ENCODE measurements around the gene TBCD. TPM values are rescaled to one million over a fixed set of nuclear protein-coding genes. Genes with fewer than 3 reads are reported as not detected.

TBCD gene
- total RNA-seq, 2 donors from 2014 or later, result 66.5 to 166 TPM

DNA sequence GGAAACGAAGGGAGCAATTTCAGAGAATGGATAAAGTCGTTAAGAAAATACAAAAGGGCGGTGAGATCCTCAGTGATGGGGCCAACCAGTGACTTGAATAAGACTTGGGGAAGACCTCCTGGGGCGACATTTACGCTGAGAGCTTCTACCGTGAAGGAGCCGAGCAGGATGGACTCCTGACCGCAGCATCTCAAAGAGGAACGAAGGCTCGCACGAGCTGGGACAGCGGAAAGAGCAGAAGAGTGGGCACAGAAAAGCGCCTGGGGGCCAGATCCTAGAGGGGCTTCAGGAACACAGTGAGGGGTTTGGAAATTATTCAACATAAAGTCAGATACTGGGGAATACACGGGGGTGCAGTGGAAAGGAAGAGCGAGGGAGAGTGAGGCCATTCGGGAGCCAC, 70.4 kb downstream of the TBCD start:
- H3K27ac Mint-ChIP-seq, result no peak overlapping the region
- ATAC-seq, result no peak
- DNase-seq (ENCODE audit: low spot score), result peak; percentile 26
- H3K36me3 Mint-ChIP-seq, result peaks cover 14% of the 10 kb centered on the region
- no peak overlapping the region for H3K4me3 Mint-ChIP-seq
- no peaks in the 10 kb centered on the region for H3K27me3 Mint-ChIP-seq
- peaks cover 4% of the 10 kb centered on the region for H3K9me3 Mint-ChIP-seq
- peaks cover 8 to 11% of the 10 kb centered on the region in 2 donors for H3K4me1 Mint-ChIP-seq (ENCODE audit: low read depth in 2 of 2)

DNA sequence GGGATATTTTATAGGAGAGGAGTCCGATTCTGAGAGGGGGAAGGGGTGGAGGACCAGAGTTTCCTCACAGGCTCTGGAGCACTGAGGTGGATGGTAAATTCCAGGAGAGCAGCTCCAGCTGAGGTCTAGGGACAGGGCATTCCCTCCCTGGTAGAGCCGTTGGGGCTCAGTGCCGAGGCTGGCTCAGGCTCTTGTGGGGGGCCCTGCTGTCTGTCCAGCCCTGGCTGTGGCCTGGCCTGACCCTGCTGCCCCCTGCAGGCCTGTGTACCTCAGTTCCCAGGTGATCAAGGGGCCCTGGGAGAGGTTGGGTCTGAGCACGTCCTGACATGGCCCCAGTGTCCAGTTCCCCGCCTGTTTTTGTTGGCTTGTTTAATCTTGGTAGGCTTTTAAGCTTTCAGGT, 71.1 kb downstream of the TBCD start:
- H3K27ac Mint-ChIP-seq, result no peak overlapping the region
- H3K27me3 Mint-ChIP-seq, result no peaks in the 10 kb centered on the region
- DNase-seq (ENCODE audit: low spot score) (peak; percentile 56), ATAC-seq (peak in 1 of 2 donors; percentile 20)
- H3K4me3 Mint-ChIP-seq, result no peak overlapping the region
- peaks cover 10% of the 10 kb centered on the region for H3K9me3 Mint-ChIP-seq
- H3K4me1 Mint-ChIP-seq (ENCODE audit: low read depth in 2 of 2), result peaks cover 8 to 16% of the 10 kb centered on the region in 2 donors
- peaks cover 15% of the 10 kb centered on the region for H3K36me3 Mint-ChIP-seq

DNA sequence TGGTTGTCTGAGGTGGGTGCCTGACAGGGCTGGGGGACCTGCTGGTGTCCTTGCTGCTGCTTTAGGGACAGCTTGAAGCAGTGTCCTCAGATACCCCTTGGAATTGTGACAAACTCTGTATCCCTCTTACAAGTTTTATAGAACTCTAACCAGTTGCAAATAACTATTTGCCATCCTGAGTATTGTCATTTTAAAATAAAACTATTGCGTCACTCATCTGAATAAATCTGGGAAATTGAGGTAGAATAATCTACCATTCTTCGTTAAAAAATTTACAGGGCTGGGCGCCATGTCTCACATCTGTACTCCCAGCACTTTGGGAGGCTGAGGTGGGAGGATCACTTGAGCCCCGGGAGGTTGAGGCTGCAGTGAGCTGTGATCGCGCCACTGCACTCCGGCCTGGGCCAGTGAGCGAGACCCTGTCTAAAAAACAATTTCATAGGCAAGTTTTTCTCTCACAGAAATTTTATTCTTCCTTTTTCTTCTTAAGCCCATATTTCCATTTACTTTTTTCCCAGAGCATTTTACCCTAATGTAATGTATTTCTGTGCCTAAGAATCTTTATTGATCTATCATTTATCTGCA, 73.8 kb downstream of the TBCD start:
- ATAC-seq (no peak), DNase-seq (ENCODE audit: low spot score) (peak; percentile 57)
- Mint-ChIP-seq H3K27me3 (no peaks in the 10 kb centered on the region), H3K4me3 (no peak overlapping the region), H3K9me3 (peaks cover 7% of the 10 kb centered on the region), H3K36me3 (peaks cover 18% of the 10 kb centered on the region), H3K4me1 (ENCODE audit: low read depth in 2 of 2) (peaks cover 19 to 25% of the 10 kb centered on the region in 2 donors), H3K27ac (no peak overlapping the region)

DNA sequence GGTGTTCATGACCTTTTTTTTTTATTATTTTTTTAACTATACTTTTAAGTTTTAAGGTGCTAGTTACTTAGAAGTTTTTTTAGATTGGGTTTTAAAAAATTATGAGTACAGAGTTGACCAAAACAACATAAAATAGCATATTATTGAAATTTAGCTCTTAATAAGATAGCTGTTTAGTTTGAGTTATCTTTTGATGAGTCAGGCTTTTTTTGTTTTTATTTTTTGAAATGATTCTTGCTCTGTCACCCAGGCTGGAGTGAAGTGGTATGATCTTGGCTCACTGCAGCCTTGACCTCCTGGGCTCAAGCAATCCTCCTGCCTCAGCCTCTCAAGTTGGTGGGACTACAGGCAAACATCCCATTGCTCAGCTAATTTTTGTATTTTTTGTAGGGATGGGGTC, 74.3 kb downstream of the TBCD start:
- no peak for DNase-seq (ENCODE audit: low spot score)
- Mint-ChIP-seq H3K27me3 (no peaks in the 10 kb centered on the region), H3K36me3 (peaks cover 16% of the 10 kb centered on the region), H3K4me3 (no peak overlapping the region), H3K9me3 (peaks cover 7% of the 10 kb centered on the region), H3K27ac (no peak overlapping the region), H3K4me1 (ENCODE audit: low read depth in 2 of 2) (peaks cover 19 to 25% of the 10 kb centered on the region in 2 donors)
- no peak for ATAC-seq

DNA sequence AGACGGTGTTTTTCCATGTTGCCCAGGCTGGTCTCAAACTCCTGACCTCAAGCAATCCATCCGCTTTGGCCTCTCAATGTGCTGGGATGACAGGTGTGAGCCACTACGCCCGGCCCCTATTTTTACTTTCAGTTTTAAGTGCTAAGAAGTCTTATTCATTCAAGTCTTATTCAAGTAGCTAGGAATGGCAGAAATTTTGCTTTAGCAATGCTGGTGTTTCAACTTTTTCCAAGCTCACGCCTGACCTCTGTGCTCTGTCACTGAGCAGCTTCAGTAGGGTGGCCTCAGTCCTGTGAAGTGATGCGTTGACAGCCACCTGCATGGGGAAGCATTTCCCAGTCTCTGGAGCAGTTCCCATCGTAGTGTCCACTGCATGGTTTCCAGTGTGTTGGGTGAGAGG, 75.1 kb downstream of the TBCD start:
- Mint-ChIP-seq H3K9me3 (peaks cover 7% of the 10 kb centered on the region), H3K4me1 (ENCODE audit: low read depth in 2 of 2) (peaks cover 19 to 25% of the 10 kb centered on the region in 2 donors), H3K36me3 (peaks cover 16% of the 10 kb centered on the region), H3K4me3 (no peak overlapping the region), H3K27me3 (no peaks in the 10 kb centered on the region), H3K27ac (peak overlapping the region in 1 of 2 donors; percentile 43)
- DNase-seq (ENCODE audit: low spot score) (no peak), ATAC-seq (no peak)

DNA sequence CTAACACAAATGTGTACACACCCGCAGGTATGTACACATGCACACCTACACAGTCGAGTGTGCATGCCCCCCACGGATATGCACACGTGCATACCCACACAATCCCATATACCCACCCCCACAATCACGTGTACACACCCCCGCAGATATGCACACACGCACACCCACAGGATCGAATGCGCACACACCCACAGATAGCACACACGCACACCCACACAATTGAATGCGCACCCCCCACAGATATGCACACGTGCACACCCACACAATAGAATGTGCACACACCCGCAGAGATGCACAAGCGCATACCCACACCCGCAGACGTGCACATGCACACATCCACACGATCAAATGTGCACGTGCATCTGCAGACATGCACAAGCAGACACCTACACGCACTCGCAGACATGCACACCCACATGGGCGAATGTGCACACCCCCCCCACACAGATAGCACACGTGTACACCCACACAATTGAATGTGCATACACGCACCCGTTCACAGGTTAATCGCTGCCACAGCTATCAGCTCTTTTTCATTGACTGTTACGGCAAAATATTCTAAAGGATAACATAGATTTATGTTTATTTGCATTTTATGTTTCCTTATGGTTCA, 77.1 kb downstream of the TBCD start:
- peaks cover 7% of the 10 kb centered on the region for H3K9me3 Mint-ChIP-seq
- no peaks in the 10 kb centered on the region for H3K27me3 Mint-ChIP-seq
- no peak overlapping the region for H3K4me3 Mint-ChIP-seq
- peaks cover 11 to 22% of the 10 kb centered on the region in 2 donors for H3K4me1 Mint-ChIP-seq (ENCODE audit: low read depth in 2 of 2)
- no peak overlapping the region for H3K27ac Mint-ChIP-seq
- ATAC-seq (no peak), DNase-seq (ENCODE audit: low spot score) (peak; percentile 1)
- H3K36me3 Mint-ChIP-seq, result peaks cover 16% of the 10 kb centered on the region

DNA sequence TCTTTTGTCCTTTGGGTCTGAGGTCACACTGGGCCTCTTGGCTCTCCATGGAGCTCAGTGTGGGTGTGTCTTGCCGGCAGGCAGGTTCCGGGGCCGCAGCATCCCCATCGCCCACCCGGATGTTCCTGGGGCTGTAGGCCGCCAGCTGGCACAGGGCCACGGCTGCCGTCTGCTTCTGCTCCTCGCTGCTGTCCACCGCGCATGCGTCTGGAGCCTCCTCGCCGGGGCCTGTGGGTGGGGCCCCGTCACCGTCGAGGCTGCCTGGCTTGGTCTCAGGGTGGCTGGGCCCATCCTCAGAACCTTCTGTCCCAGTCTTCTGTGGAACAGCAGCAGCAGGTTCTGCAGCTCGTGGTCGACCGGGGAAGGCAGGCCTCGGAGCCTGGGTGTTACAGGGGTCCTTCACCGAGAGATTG, 78.4 kb downstream of the TBCD start:
- no peaks in the 10 kb centered on the region for H3K27me3 Mint-ChIP-seq
- H3K4me3 Mint-ChIP-seq, result no peak overlapping the region
- H3K9me3 Mint-ChIP-seq, result peaks cover 7% of the 10 kb centered on the region
- peaks cover 11 to 22% of the 10 kb centered on the region in 2 donors for H3K4me1 Mint-ChIP-seq (ENCODE audit: low read depth in 2 of 2)
- no peak for ATAC-seq
- peak; percentile 56 for DNase-seq (ENCODE audit: low spot score)
- peaks cover 16% of the 10 kb centered on the region for H3K36me3 Mint-ChIP-seq
- H3K27ac Mint-ChIP-seq, result no peak overlapping the region

DNA sequence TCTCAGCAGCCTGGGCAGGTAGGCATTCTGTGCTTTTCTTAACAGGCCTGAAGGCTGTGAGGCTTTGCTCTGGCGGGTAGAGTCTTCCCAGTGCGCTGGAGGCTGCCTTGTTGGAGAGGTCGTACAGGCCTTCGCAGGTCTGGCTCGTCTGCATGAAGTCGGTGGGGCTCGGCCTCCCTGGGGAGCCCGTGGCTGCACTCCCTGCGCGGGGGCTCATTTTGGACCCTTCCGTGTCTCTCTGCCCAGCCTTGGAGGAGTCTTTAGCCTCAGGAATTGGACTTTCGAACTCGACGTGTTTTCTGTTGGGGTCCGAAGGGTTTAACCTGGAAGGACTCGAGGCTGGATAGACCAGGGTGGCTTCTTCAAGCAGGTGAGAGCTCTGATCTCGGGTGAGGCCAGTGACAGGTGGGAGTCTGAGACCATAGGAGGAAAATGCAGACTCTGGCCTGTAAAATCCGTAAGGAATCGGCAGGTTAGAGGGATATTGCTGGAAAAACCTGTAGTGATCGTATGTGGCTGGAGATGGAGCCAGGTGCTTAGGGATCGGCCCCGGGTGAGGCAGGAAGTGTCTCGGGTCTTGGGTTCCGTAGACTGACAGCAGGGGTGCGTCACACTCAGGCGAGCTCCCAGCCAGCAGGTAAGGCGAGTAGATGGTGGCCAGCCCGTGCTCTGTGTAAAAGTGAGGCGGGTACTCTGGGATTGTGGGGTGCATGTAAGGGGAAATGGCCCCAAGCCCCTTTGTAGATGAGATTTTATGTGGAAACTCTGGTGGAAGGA, 79.4 kb downstream of the TBCD start:
- peaks cover 16% of the 10 kb centered on the region for H3K36me3 Mint-ChIP-seq
- H3K9me3 Mint-ChIP-seq, result peaks cover 7% of the 10 kb centered on the region
- no peak overlapping the region for H3K27ac Mint-ChIP-seq
- DNase-seq (ENCODE audit: low spot score) (peak; percentile 57), ATAC-seq (no peak)
- H3K4me1 Mint-ChIP-seq (ENCODE audit: low read depth in 2 of 2), result peaks cover 11 to 22% of the 10 kb centered on the region in 2 donors
- H3K4me3 Mint-ChIP-seq, result no peak overlapping the region
- no peaks in the 10 kb centered on the region for H3K27me3 Mint-ChIP-seq

DNA sequence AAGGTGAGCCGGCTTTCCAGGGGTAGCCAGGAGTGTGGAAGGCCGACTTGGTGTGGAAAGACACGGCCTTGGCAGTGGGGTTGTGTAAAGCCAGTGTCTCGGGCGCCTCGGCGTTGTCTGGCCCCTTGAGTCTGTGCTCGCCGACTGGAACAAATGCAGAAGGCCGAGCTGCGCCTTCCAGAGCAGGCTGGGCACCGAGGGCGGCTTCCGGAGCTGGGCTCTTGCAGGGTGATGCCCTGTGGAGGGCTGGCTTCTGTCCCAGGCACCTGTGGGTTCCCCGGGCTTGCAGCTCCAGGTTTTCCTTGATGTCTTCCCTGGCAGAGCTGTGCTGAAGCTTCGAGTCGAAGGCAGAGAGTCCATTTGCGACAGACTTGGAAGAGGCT, 79.9 kb downstream of the TBCD start:
- Mint-ChIP-seq H3K36me3 (peaks cover 16% of the 10 kb centered on the region), H3K27me3 (no peaks in the 10 kb centered on the region), H3K9me3 (peaks cover 7% of the 10 kb centered on the region), H3K4me3 (no peak overlapping the region), H3K27ac (no peak overlapping the region), H3K4me1 (ENCODE audit: low read depth in 2 of 2) (peaks cover 15 to 25% of the 10 kb centered on the region in 2 donors)
- DNase-seq (ENCODE audit: low spot score) (no peak), ATAC-seq (no peak)

DNA sequence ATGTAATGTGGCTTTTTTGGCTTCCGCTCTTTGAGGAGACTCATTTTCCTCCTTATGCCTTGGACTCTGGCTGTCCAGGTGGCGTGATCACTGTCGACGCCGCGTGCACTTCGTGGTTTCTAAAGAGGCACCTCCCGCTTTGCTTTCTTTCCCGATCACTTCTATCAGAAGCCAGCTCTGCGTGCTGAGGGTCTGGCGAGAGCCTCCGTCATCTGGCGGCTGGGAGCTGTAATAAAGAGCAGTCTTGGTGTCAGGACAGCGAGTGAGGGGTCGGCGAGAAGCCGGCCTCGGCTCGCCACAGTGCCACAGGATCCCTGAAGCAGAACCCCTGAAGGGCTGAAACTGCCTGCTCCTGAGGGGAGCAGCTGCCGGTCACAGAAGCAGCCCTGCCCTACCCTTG, 80.5 kb downstream of the TBCD start:
- no peak for ATAC-seq
- DNase-seq (ENCODE audit: low spot score), result no peak
- H3K9me3 Mint-ChIP-seq, result peaks cover 7% of the 10 kb centered on the region
- no peak overlapping the region for H3K4me3 Mint-ChIP-seq
- no peaks in the 10 kb centered on the region for H3K27me3 Mint-ChIP-seq
- peaks cover 17 to 26% of the 10 kb centered on the region in 2 donors for H3K4me1 Mint-ChIP-seq (ENCODE audit: low read depth in 2 of 2)
- H3K36me3 Mint-ChIP-seq, result peaks cover 15% of the 10 kb centered on the region
- no peak overlapping the region for H3K27ac Mint-ChIP-seq

DNA sequence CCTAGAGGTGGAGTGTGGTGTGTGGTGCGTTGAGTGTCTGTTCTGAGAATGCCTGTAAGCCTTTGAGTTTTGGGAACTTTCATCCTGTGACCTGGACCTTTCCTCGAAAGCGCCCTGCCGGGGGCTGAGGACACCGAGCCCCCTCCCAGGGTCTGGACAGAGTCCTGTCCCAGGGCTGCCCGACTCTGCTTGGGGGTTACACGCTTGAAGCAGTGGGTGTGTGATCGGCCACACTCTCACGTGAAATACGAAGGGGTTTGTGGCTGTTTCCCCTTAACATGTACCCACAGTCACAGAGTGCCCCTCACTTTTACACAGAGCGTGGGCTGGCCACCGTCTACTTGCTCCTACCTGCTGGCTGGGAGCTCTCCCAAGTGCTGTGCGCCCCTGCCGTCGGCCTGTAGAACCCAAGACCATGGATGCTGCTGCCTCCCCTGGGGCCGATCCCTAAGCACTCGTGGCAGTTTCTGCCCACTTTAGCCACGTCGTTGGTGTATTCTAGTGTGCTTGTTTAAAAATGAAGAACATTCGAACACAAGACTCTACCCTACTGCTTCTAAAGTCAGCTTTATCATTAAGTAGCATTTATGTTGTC, 81.1 kb downstream of the TBCD start:
- H3K27me3 Mint-ChIP-seq, result no peaks in the 10 kb centered on the region
- no peak overlapping the region for H3K4me3 Mint-ChIP-seq
- H3K9me3 Mint-ChIP-seq, result peaks cover 2% of the 10 kb centered on the region
- peaks cover 10% of the 10 kb centered on the region for H3K36me3 Mint-ChIP-seq
- ATAC-seq (peak in 1 of 2 donors; percentile 34), DNase-seq (ENCODE audit: low spot score) (no peak)
- no peak overlapping the region for H3K27ac Mint-ChIP-seq
- H3K4me1 Mint-ChIP-seq (ENCODE audit: low read depth in 2 of 2), result peaks cover 22 to 26% of the 10 kb centered on the region in 2 donors

DNA sequence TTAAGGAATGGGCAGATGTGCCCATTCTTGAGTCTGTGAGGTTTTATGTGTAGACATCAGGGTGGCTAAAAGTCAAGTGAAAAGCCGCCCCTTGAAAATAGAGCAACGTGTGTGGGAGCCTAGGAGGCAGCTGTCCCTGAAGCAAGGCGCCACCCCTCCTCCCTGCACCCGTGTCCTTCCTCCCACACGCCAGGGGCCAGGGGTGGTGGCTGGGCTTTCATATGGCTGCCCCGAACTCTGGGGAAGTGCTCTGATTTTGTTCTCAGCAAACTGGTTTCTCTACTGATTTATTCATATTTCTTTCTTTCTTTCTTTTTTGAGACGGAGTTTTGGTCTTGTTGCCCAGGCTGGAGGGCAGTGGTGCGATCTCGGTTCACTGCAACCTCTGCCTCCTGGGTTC, 83.3 kb downstream of the TBCD start:
- Mint-ChIP-seq H3K9me3 (no peaks in the 10 kb centered on the region), H3K27me3 (no peaks in the 10 kb centered on the region), H3K4me1 (ENCODE audit: low read depth in 2 of 2) (peaks cover 17 to 18% of the 10 kb centered on the region in 2 donors), H3K36me3 (no peaks in the 10 kb centered on the region), H3K27ac (no peak overlapping the region), H3K4me3 (no peak overlapping the region)
- DNase-seq (ENCODE audit: low spot score) (no peak), ATAC-seq (no peak)

DNA sequence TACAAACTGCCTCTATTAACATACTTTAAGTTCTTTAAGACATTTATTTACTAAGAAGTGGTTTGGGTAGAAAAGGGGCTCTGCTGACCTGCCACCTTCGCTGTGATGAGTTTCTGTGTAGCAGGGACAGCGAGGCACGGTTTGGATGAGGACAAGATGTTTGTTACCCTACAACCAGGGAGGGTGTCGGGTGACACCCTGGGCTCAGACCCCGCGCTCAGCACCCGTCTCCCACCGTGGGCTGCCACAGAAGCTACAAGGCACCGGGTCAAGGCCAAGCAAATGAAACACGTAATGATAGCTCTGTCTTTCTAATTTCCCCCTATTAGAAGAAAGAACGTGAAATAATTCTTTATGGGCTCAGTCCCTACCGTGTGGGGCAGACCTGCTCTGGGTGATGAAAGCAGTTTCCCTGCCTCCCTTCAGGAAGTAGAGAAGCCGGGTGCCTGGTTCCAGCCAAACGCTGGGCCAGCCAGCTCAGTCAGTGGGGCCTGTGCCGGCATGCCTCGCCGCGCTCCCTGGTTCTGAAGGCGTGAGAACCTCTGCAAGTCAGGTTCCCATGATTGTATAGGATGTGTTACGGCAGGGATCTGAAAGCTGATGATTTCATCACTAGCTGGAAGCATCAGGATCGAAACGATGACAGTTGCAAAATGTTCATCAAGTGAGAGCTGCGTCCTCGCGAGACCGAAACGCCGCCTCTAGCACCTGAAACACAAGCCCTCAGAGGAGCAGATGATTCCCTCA, 84.1 kb downstream of the TBCD start:
- H3K27me3 Mint-ChIP-seq, result no peaks in the 10 kb centered on the region
- H3K4me1 Mint-ChIP-seq (ENCODE audit: low read depth in 2 of 2), result peaks cover 17 to 18% of the 10 kb centered on the region in 2 donors
- no peaks in the 10 kb centered on the region for H3K9me3 Mint-ChIP-seq
- DNase-seq (ENCODE audit: low spot score) (no peak), ATAC-seq (no peak)
- H3K27ac Mint-ChIP-seq, result no peak overlapping the region
- no peaks in the 10 kb centered on the region for H3K36me3 Mint-ChIP-seq
- no peak overlapping the region for H3K4me3 Mint-ChIP-seq

Data from natural killer cell treated with Interleukin-12 subunit alpha and Interleukin-12 subunit beta and Interleukin-15 and Interleukin-18, amount 100 ng/mL, for 72 hours (primary cell).